GM21367 (cell line): Measurements from ENCODE around the gene MYPN.
"Not testable (repeated sequence)": the region's sequence is repeated elsewhere in the genome, so short reads cannot be mapped to it uniquely, and the experiment has no call there.

Experiments
- ATAC-seq: cut with Tn5 transposase; IDR thresholded peaks from one replicate; pipeline ENCODE4 v1.9.1; 2021; ENCODE audit not compliant: unreplicated experiment

Gene MYPN

DNA sequence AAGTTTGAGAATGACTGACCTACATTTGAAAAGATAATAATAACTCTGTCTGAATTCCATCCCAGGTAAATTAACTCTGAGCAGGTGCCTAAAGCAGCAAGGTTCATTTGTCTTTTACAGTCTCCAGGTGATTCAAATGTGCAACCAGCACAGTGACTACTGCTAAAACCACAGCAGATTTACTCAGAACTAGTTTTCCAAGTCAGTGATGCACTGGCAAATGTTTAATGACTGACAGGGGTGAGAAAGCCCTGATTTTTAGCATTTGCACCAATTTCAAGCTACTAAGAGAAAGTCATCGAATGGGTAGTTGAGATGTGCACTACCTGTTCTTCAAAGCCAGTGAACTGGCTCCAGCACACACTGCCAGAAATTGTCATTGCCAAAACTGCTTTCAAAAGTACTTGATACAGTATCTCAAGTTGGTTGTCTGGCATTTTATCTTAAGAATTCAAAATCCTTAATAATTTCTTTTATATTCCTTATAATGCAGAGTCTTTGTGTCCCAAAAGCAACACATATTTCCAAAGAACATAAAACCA, 62.3 kb downstream of the MYPN start:
- ATAC-seq, result no peak

DNA sequence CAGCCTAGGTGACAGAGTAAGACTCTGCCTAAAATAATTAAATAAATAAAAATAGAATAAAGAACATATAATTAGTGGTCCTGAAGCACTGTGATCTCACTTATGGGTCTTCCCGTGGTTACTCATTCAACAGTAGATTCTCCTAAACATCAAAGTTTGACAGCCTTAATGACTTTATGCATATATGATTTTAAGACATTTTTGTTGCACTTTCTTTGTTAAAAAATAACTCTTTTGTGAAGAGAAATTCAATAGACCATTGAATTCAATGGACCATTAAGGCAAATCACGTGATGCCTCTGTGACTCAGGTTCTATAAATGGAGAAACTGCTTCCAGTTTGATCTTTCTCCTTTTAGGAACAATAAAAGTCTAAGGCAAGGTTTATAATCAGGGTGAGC, 63.0 kb downstream of the MYPN start:
- ATAC-seq, result no peak

DNA sequence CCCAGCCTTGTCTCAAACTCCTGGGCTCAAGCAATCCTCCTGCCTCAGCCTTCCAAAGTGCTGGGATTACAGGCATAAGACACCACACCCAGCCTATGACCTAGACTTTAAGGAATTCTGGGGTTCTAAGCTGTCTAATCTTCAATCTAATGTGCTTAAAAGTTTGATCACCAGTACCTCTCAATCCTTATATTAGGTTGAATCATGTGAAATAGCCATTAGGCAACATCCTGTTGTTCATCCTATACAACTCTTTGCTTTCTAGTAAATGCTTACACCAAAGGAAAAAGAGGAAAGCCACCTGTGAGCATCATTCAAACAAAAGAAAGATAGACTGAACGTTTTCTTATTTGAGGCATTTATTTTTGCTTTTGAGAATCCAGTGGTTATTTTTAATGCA, 66.7 kb downstream of the MYPN start:
- ATAC-seq, result no peak

DNA sequence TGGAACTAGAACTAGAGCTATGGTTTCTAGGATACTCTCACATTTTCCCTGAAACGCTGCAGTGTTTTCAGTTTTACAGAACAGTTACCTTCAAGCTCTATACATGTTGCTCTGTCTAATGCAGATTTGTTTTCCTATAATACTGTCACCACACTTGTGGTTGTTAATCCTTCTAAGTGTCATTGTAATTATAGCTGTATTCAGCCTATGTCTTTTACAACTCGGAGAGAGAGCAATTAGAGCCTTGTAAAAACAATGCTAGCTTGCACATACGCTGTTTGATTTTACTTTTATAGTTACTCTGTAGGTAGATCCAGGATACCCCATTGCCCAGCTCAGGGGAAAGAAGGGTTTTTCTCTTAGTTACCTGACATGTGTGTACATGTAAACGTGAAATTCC, 67.5 kb downstream of the MYPN start:
- ATAC-seq, result no peak

DNA sequence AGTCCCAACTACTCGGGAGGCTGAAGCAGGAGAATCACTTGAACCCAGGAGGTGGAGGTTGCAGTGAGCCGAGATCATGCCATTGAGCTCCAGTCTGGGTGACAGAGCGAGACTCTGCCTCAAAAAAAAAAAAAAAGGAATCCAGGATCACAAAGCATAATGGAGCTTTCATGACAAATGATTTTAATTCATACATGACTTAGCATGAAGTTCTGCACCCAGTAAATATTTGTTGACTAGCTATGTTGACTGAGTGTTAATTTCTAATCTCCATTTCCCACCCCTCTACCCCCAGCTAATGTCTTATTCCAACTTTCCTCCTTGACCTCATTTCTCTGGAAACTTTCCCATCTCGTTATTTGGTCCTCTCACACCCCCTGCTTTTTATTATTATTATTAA, 69.3 kb downstream of the MYPN start:
- ATAC-seq, result no peak

DNA sequence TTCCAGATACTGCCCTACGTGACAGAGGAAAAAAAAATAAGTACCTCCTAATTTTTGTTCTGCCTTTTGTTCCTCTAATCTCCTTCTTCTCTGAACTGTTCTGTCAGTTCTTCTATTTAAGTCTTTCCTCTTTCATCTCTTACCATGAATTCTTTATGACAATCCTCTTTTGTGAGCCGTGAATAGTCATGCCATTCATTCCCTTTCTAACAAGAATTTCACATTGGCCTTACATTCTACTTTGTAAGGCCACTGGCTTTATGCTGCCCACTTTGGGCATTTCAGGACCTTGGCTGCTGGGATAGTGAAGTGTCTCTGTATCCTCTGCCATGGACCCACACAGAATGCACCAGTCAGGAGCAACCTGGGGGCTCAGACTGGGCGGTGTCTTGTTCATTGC, 69.7 kb downstream of the MYPN start:
- no peak for ATAC-seq

DNA sequence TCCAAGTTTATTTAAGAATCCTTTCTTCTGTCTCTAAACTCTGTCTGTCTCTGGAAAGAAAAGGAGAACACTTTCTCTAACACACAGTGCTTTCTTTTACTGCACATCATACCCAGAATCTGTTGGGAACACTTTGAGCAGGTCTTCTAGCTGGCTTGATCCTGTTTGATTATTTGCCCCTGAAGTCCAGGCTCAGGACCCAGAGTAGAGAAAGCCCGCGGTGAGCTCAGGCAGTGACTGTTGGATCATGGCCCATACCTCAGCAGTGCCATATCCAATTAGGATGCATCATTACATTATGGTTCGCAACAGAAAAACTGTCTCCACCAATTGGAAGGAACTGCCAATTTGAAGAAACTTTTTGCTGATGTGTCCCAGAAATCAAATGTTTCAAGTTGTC, 71.2 kb downstream of the MYPN start:
- ATAC-seq, result no peak

DNA sequence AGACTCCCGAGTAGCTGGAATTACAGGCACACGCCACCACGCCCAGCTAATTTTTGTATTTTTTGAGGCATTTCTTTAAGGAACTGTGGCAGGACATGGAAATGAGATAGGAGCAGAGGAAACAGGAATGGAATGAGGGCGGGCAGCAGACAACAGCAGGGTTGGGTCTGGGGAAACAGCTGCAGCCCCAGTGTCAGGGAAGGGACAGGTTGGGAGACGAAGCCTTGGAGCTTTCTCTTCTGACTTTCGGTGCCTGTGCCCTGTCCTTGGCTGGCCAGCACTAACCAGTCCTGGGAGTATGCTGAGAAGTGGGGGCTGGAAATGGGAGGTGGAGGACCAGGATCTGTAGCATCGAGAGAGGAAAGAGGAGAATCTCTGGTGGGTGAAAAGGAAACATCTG, 75.3 kb downstream of the MYPN start:
- no peak for ATAC-seq

DNA sequence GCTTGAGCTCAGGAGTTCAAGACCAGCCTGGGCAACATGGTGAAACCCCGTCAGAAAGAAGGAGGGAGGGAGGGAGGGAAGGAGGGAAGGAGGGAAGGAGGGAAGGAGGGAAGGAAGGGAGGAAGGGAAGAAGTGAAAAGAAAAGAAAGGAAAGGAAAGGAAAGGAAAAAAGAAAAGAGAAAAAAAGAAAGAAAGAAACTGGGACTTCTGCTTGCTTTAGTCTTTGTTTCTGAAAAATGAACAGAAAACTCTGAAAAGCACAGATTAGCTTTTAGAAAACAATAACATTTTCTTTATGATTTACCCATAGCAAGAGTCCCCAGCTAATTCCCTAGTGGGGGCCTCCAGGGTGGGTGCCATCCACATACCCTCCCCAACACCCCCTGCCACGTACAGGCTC, 75.8 kb downstream of the MYPN start:
- ATAC-seq, result no peak

DNA sequence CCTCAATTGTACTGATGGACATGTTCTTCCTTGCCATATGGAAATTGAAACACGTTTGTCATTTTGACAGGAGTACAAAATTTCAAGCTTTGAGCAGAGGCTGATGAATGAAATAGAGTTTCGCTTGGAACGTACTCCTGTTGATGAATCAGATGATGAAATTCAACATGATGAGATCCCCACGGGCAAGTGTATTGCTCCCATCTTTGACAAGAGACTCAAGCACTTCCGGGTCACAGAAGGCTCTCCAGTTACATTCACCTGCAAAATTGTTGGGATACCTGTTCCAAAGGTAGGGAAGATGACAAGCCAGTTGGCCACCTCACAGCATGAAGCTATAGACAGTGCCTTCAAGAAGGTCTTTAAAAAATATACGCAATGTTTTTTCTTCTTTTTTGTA, 79.5 kb downstream of the MYPN start:
- no peak for ATAC-seq

DNA sequence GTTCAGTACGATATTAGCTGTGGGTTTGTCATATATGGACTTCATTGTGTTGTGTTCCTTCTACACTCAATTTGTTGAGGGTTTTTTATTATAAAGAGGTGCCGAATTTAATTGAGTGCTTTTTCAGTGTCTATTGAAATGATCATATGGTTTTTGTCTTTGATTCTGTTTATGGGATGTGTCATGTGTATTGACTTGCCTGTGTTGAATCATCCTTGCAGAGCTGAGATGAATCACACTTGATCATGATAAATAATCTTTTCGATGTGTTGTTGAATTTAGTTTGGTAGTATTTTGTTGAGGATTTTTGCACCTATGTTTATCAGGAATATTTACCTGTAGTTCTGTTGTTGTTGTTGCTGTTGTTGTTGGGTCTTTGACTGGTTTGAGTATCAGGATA, 82.8 kb downstream of the MYPN start:
- ATAC-seq, result no peak

DNA sequence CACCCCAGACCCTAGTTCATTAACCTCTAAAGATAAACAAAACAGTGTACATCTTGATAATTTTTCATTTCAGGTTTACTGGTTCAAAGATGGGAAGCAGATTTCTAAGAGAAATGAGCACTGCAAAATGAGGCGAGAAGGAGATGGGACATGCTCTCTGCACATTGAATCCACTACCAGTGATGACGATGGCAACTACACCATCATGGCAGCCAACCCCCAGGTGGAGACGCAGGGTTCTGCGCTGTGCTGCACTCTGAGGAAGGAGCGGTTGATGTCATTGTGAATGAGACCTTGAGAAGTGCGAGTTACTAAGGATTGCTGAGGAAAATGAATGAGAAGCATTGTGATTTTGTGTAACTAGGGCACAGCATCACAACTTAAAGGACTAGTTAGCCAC, 85.0 kb downstream of the MYPN start:
- no peak for ATAC-seq

DNA sequence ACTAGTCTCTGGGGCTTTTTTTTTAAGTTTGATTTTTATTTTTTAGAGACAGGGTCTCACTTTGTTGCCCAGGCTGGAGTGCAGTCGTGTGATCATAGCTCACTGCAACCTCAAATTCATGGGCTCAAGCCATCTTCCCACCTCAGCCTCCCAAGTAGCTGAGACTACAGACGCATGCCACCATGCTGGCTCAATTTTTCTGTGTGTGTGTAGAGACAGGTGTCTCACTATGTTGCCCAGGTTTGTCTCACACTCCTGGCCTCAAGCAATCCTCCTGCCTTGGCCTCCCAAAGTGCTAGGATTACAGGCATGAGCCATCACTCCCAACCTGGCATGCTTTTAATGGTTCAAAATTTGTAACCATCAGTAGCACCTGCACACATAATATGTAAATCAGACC, 86.5 kb downstream of the MYPN start:
- not testable (repeated sequence) for ATAC-seq

DNA sequence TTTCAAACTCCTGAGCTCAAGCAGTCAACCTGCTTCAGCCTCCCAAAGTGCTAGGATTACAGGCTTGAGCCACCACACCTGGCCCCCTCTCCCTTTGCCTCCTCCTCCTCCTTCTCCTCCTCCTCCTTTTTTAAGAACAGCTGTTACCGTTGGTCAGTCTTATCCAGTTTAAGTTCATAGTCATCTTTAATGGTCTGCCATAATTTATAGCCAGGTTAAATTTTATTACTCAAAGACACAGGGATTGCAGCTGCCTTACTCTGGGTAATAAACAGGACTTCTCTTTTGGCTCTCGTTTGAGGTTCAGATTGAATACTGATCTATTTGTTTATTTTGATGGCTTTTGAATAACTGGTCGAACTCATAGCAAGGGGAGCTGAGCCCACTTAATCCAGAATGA, 87.4 kb downstream of the MYPN start:
- no peak for ATAC-seq

DNA sequence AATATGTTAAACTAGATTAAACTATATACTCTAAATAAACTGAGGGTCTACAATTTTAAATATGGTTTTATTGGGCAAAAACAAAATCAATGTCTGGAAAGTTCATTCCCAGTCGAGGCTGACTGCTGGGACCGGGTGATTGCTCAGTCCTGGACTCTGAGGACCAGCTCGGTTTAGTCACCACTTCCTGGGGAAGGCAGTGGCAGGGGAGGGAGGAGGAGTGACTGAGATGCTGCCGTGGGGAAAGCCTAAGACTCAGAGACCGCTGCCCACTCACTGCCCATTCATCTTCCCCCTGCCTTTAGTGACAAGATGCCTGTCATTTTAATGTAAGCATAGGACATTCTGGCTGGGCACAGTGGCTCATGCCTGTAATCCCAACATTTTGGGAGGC, 93.7 kb downstream of the MYPN start:
- ATAC-seq, result no peak

DNA sequence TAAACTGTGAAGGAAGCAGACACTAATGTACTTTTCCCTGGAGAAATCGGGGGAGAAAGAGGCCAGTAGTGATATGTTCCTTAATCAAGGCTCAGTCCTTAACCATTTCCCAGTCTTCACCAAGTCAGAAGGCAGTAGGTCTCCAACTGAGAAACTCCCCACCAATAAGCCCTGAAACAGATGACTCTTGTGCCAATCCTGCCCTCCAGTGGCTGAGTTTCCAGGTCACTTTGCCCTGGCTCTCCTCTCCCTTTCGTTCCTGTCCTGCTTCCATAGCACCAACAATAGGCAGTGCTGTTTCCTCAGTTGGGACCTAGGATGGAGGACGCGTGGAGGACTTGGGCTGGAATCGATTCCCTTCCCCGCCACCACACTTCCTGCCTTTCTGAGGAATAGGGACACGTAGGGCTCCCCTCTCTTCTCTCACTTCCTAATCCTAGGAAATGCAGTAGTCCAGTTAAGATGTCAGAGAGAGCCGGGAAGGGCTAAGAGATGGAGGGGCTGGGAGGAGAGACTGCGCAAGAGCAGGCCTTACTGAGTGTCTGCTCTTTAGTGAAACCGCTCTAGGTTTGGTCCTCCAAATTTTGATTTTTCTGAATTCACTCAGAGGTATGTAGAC, 99.2 kb downstream of the MYPN start:
- ATAC-seq, result no peak

DNA sequence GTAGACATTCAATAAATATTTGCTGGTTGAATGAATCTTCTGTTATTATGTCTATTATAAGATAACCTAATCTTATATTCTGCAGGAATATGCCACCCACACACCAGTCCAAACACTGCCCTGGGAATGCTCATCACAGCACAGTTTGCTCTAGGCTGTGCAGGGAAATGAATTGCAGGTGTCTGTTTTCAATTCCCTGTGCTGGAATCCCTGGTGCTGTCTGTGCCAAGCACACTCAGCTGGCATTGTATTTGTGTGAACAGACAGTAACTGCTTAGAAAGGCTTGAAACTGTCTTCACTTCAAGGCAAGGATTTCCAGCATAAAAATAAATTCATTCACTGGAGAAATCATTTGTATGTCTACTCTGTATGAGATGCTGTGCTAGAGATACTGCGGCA, 102.4 kb downstream of the MYPN start:
- ATAC-seq, result no peak

DNA sequence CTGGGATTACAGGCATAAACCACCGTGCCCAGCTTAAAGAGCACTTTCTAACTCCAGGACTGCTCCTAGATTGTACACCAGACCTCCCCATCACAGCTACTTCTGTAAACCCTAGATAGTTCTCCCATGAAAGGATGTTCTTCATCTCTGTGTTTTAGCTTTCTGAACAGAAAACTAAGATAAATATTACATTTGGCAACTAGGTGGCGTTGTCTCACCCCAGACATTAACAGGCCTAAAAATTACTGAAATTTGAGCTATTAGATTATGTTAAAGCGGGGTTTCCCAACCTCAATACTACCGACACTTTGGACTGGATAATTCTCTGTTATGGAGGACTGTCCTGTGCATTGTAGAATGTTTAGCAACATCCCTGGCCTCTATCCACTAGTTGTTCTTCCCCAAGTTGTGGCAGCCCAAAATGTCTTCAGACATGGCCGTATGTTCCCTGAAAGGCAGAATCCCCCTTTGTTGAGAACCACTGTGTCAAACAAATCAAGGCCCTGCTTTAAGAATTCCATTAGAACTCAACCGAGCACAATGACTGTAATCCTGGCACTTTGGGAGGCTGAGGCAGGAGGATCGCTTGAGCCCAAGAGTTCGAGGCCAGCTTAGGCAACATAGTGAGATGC, 103.5 kb downstream of the MYPN start:
- ATAC-seq, result no peak

DNA sequence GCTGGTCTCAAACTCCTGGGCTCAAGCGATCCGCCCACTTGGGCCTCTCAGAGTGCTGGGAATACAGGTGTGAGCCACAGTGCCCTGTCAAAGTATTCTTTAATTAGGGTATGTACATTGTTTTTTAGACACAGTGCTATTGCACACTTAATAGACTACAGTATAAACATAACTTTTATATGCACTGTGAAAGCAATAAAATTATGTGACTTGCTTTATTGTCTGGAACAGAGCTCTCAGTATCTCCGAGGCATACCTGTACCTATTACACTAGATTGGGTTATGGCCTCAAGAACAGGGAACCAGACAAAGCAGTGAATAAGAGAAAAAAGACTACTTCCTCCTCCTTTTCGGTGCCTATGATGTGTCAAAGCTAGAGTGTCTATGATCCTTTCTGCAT, 109.5 kb downstream of the MYPN start:
- ATAC-seq, result no peak

DNA sequence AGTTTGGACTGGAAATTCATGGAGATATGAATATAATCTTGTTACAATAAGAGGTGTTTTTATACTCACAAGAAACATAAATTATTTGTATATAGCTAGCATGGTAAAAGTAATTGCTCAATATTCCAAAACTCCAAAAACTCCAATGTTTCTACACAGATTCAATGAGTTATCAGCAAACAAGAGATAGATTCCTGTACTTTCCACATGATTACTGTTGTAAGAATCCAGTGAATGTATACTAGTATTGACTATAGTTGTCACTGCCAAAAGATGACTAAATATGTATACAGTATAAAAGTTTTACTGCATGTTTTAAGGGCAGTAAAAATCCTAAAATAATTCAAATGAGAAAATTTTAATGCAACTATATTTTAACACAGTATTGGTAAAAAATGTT, 111.9 kb downstream of the MYPN start:
- no peak for ATAC-seq

DNA sequence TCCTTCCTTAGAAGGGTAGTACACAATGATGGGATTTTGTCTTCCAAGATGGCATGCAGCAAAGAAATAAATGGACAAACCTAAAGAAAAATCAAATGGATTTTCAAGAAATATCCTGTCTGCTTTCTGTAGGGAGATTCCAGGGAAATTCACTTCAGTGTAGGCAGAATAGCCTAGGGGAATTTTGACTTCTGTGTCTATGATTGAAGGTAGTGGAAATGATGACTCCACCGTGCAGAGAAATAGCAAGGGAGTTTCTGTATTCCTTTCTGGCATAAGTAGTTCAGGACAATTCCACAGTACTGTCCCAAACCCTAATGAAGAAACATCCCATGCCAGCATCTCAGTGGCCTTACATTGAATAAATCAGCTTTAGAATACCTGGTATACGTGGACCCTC, 113.1 kb downstream of the MYPN start:
- no peak for ATAC-seq

DNA sequence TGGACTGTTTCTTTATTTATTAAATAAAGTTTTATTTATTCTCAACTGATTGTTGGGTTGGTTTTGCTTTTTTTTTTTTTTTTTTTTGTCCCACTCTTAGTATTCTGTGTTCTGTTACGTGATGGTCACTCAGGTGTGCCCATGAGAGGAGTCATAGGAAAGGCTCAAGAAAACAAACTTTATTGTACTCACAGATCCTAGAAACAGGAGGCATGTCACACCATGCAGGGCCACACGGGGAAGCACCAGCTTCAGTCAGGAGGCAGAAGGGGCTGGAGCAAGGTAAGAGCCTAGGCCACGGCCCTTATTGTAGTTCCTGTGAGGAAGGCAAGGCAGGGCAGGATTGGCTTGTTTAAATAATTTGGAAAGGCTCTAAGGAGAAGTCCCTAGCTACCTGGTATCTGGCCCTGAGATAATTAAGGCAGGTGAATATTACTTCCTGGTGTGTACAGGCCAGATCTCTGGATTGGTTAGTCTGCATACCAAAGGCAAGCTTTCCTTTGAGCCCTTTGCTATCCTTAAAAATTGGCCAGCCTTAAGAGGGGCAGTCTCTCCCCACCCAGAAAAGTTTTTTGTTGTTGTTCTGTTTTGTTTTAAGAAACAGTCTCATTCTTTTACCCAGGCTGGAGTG, 114.4 kb downstream of the MYPN start:
- ATAC-seq, result no peak

DNA sequence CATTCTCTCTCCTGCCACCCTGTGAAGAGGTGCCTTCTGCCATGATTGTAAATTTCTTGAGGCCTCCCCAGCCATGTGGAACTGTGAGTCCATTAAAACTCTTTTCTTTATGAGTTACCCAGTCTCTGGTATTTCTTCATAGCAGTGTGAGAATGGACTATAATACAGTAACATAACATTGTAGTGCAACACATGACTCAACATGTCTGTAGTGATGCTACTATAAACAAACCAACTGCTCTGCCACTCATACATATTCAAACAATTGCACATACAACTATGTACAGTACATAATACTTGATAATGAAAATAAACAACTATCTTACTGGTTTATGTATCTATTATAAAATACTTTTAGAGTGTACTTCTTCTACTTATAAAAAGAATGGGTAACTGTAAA, 115.5 kb downstream of the MYPN start:
- no peak for ATAC-seq
